ENCODE measurements around the gene ANXA4.

DNA sequence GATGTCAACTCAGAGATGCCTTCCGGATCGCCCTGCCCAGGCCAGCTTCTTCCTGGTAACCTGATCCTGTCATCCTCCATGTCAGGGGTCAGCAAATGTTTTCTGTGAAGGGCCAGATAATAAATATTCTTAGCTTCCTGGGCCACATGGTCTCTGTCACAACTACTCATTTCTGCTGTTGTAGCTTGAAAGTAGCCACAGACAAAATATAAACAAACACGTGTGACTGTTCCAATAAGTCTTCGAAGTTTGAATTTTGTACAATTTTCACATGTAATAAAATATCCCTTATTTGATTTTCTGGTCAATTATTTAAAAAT, 35.8 kb downstream of the ANXA4 start:
- TF ChIP-seq EZH2 (IDR thresholded peaks at IDR 0.05; ENCODE audit: insufficient read depth, low read length), result no peak
- TF ChIP-seq, protein P1, sequence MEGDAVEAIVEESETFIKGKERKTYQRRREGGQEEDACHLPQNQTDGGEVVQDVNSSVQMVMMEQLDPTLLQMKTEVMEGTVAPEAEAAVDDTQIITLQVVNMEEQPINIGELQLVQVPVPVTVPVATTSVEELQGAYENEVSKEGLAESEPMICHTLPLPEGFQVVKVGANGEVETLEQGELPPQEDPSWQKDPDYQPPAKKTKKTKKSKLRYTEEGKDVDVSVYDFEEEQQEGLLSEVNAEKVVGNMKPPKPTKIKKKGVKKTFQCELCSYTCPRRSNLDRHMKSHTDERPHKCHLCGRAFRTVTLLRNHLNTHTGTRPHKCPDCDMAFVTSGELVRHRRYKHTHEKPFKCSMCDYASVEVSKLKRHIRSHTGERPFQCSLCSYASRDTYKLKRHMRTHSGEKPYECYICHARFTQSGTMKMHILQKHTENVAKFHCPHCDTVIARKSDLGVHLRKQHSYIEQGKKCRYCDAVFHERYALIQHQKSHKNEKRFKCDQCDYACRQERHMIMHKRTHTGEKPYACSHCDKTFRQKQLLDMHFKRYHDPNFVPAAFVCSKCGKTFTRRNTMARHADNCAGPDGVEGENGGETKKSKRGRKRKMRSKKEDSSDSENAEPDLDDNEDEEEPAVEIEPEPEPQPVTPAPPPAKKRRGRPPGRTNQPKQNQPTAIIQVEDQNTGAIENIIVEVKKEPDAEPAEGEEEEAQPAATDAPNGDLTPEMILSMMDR (IDR thresholded peaks at IDR 0.05; ENCODE audit: insufficient read depth, low read depth, low read length), result no peak

Measured in astrocyte (in vitro differentiated cells and primary cell).